LHCN-M2 (cell line): Measurements from ENCODE around the gene GRIFIN. TPM values are rescaled to one million over a fixed set of nuclear protein-coding genes. Genes with fewer than 3 reads are reported as not detected.

Source experiments
- DNase-seq: peaks from one replicate; pipeline ENCODE4 v3.0.0-alpha.2; 2012; ENCODE audit warnings: low read depth
- polyA plus RNA-seq: library from polyadenylated mRNA; unstranded; fragments of >200 nt; gene quantifications from one replicate; pipeline ENCODE4 v1.2.1, GENCODE V29; 2012; ENCODE audit warnings: missing spikeins
- total RNA-seq: library from RNA; depleted of rRNA; stranded (reverse); fragments of >200 nt; gene quantifications from 2 replicates; pipeline ENCODE4 v1.2.3, GENCODE V29; 2014; rRNA removed

GRIFIN gene, protein sequence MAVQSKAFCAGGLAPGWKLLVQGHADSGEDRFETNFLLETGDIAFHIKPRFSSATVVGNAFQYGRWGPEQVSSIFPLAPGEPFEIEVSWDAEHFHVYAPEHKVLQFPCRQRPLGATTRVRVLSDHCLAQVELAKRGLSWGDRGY
- not detected in 2 replicates for total RNA-seq
- not detected for polyA plus RNA-seq

DNA sequence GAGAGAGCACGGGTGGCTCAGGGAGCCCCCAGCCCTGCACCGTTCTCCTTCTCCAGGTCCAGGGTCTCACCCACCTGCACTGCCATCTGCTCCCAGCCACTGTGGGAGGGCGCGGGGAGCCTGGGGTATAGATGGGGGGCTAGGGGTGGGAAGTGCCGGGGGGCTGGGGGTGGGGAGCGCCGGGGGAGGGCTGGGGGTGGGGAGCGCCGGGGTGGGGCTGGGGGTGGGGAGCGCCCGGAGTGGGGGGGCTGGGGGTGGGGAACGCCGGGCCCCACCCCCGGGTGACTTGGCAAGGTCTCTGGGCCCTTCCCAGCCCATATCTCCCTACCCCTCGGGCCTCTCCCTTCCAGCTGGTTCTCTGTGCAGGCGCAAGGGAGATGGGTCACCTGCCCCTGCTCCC, at the start of gene GRIFIN:
GRIFIN (minus strand) TSS at position 101 of the 400 bp plus-strand sequence; CDS start at position 86, 15 bp downstream.
- DNase-seq = no peak

- DNase-seq = no peak
Measured at GRCh38 chr7:2524808-2525657, 48.8 kb upstream of the GRIFIN start.

DNA sequence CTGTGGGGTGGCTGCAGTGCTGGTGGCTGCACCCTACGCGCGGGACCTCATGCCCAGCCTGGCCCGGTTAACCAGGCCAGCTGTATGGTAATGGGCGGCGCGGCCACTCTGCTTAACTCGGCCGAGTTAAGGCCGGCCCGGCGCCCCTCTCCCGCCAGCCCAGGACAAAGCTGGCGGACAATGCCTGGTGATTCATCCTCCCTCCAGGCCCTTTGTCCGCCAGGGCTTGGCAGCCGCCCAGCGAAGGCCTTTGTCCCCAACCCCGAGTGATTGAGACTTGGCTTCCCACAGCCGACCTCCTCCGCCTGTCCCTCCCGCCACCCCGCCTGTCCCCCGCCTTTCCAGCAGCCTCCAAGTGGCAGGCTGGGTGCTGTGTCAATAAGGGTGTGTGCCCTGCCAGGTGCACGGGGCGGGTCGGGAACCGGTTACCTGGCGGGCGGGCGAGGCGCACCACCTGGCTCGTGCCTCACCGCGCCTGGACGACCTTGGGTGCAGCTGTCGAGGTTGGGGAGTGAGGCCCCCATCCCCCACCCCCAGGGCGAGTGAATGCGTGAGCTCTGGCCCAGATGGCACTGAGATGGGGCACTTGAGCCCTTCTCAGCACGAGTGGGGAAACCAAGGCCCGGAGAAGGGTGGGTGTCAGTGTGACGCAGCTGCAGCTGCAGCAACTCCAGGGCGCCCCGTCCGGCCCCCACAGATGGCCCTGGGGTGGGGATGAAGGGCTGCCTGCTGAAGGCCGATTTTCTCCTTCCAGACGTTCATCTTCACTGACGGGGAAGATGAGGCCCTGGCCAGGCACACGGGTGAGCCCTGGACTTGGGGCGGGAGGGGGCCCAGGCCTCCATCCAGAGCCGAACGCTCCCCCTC, 48.0 kb upstream of the GRIFIN start:
- DNase-seq = peak; percentile 65

- DNase-seq = no peak
Measured at GRCh38 chr7:2523461-2523936, 47.3 kb upstream of the GRIFIN start.

DNA sequence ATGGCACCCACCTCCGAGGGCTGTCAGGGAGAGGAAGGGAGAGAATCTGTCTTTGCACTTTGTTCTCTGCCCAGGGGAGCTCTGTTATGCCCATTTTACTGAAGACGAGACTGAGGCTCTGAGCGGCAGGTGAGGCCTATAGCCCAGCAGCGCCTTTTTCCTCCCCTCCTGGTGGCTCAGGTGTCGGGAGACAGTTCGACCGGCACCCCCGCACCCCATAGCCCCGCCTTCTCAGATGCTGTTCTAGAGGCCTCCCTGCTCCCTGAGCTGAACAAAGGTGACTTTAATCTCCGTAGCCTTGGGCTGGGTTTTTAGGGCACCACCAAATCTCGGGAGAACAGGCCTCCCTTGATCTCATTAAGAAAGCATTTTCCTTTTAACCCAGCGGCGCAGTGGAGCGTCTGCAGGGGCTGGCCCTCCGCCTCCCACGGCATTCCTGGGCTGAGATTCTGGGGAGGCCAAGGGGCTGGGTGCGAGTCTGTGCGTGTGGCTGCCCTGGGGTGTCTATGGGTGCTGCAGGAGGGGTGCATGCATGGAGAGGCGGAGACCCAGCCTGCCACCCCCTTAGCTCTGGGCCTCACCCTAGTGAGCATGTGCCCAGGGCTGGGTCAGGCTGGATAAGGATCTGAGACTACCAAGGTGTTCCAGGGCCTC, 46.7 kb upstream of the GRIFIN start:
- no peak for DNase-seq

DNA sequence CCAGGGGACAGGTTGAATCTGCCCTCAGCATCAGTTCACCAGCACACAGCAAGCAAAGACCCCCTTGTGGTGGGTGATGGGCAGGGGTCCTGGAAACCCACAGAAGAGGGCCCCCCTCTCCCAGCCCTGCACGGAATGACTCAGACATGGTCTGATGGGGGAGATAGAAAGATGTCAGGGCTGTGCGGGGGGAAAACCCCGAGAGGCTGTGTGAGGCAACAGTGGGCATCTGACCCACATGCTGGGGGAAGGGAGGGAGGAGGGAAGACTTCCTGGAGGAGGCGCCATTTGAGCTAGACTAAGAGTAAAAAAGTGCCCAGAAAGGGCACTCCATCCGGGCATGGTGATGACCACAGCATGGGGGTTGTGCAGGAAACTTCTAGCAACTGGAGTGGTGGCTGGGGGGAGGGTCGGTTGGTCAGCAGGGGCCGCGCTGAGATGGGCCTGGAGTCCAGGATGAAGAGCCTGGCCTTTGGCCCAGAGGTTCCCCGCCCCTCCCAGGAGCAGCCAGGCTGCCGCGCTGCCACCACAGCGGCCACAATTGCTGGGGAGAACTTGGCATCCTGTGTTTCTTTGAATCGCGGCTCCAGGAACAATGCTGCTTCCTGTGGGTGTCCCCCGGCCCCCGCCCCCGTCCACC, 45.9 kb upstream of the GRIFIN start:
- DNase-seq = peak; percentile 64

- DNase-seq = no peak
Measured at GRCh38 chr7:2521341-2521745, 45.1 kb upstream of the GRIFIN start.

- DNase-seq = no peak
Measured at GRCh38 chr7:2520761-2521290, 44.6 kb upstream of the GRIFIN start.

DNA sequence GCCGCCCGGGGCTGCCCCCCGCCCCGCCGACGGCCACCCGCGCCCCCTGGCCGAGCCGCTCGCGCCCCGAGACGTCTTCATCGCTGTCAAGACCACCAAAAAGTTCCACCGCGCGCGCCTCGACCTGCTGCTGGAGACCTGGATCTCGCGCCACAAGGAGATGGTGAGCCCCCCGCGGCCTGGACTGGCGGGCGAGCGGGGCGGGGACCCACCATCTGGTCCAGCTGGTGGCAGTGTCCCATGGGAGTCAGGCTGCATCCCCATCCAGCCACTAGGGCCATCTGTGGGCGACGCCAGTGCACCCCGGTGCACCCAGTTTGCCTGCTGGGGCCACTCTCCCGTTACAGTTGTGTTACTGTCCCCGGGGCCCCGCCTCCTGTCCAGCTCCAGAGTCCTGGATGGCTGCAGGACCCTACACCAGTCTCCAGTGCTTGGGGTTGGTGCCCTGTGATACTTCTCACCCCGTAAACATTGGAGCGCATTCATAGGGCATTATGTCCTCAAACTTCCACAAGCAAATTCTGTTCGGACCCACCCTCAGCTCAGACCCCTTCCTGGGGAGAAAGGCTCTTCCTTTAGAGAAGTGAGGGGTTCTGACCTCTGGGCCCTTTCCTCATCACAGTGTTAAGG, 44.0 kb upstream of the GRIFIN start:
- no peak for DNase-seq

- DNase-seq = peak; percentile 90
Measured at GRCh38 chr7:2519119-2519930, 43.1 kb upstream of the GRIFIN start, which contains the start of gene LFNG. LFNG (plus strand) TSS chr7:2519774; CDS start chr7:2519862, 88 bp downstream.

- DNase-seq = no peak
Measured at GRCh38 chr7:2518737-2519118, 42.5 kb upstream of the GRIFIN start.

GRCh38 chr7:2517678-2518507, 41.7 kb upstream of the GRIFIN start:
- DNase-seq = no peak

GRCh38 chr7:2517026-2517425, 40.8 kb upstream of the GRIFIN start:
- DNase-seq = peak; percentile 95

GRCh38 chr7:2516194-2516555, 40.0 kb upstream of the GRIFIN start:
- DNase-seq = no peak

DNA sequence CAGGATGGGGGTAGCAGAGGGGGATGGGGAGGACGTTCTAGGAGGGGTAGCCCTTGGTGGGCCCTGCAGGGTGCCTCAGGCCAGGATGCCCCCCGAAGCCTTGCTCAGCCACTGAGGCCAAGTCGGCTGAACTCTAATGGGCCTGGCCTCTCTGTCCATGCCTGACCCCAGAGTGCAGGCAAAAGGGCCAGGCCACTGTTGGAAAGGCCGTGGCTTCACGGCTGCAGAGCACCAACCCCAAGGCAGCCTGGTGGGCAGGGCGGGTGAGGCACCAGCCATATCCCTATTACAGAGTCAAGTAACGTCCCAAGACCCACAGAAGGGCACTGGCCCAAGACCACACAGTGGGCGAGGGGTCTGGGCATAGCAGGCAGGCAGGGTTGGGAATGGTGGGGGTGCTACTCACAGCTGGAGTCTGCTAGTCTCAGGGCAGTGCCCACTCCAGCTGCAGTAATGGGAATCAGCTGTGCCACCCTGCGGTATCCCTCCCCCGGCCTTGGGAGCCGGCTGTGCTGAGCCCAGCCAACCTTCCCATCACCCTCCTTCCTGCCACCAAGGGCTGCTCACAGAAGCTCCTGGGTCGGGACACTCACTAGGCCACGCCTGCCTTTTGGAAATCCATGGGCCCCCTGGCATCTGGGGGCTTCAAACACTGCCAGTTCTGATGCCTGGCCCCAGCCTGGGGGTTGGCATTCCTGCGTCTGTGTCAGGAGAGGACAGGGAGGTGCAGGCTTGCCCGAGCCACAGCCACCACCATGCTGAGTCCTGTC, 39.4 kb upstream of the GRIFIN start:
- DNase-seq = no peak

DNA sequence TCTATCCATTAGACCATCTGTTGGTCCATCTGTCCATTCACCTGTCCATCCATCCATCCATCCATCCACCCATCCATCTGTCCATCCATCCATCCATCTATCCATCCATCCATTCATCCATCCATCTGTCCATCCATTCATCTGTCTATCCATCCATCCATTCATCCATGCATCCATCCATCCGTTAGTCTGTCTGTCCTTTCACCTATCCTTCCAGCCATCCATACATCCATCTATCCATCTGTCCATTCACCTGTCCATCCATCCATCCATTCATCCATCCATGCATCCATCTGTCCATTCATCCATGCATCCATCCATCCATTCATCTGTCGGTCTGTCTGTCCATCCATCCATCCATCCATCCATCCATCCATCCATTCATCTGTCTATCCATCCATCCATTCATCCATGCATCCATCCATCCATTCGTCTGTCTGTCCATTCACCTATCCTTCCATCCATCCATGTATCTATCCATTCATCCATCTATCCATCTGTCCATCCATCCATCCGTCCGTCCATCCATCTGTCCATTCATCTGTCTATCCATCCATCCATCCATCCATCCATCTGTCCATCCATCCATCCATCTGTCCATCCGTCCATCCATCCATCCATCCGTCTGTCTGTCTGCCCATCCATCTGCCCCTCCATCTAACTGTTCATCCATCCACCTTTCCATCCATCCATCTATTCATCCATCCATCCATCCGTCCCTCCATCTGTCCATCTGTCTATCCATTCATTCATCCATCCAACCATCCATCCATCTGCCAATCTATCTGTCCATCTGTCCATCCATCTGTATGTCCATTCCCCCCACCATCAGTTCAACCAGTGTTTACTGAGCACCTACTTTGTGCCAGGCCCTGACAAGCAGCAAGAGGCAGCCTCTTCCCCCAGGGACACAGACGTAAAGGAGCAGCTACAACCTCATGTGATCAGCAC, 38.5 kb upstream of the GRIFIN start:
- DNase-seq = no peak
